ENCODE measurements around the gene RBMS1.
"Not testable (repeated sequence)": the region's sequence is repeated elsewhere in the genome, so short reads cannot be mapped to it uniquely, and the experiment has no call there.

Gene RBMS1

DNA sequence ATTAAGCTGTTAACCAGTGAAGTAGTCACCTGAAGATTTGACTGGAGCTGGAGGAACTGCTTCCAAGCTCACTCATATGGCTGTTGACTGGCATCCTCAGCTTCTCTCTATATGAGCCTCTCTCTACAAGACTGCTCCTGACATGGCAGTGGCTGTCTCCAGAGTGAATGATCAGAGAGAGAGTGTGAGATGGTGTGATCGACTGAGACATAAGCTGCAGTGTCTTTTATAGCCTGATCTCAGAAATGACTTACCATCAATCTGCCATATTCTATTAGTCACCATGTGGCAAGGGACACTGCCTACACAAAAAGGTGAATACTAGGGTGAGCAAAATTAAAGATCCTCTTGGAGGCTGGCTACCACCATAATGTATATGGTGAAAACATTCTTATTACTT is 7.8 kb upstream of the RBMS1 start:
- no peak for DNase-seq

DNA sequence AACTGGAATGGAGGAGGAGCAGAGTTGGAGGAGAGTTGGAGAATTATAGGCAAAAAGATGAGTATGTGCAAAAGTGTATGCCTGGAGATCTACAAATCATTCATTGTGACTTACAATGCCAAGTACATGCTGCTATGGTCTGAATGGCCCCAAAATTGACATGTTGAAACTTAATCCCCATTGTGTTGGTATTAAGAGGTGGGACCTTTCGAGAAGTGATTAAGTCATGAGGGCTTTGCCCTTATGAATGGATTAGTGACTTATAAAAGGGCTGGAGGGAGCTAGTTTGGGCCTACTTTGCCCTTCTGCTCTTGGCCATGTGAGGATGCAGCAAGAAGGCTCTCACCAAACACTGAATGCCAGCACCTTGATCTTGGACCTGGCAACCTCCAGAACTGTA is 6.3 kb upstream of the RBMS1 start:
- DNase-seq, result no peak

DNA sequence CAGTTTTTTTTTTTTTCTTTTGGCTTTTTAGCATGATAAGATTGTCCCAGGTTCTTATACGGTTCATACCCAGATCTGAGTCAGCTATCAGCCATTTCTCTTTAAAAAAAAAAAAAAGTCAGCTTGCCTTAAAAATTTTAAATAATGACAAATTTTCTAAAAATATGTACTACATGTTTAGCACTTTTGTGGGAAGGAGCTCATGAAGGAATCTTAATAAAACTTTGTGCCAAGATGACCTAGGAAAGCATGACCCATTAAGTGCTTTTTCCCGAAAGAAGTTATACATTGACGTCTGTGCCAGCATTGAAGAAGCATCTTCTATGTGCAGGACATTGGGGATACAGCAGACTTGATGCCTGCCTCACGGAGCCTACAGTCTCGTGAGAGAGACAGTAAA is 4.5 kb upstream of the RBMS1 start:
- no peak for DNase-seq

DNA sequence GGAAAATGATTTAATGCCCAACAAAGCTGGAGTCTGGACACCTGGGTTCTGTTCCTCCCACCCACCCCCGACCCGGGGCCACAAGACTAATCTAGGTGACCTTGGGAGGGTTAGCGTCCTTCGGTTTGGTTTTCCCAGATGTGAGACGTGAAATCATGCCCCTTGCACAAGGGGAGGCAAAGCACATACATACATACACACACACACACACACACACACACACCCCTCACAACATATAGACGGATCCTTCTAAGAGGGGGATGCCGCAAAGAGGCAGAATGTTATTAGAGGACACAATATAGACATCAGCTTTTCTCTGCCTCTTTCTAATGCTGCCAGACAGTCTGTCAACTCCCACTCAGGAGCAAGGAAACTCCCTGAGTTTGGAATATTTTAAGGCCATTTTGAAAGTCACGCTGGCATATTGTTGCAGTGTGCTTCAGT is 616 bp upstream of the RBMS1 start:
- DNase-seq, result no peak

DNA sequence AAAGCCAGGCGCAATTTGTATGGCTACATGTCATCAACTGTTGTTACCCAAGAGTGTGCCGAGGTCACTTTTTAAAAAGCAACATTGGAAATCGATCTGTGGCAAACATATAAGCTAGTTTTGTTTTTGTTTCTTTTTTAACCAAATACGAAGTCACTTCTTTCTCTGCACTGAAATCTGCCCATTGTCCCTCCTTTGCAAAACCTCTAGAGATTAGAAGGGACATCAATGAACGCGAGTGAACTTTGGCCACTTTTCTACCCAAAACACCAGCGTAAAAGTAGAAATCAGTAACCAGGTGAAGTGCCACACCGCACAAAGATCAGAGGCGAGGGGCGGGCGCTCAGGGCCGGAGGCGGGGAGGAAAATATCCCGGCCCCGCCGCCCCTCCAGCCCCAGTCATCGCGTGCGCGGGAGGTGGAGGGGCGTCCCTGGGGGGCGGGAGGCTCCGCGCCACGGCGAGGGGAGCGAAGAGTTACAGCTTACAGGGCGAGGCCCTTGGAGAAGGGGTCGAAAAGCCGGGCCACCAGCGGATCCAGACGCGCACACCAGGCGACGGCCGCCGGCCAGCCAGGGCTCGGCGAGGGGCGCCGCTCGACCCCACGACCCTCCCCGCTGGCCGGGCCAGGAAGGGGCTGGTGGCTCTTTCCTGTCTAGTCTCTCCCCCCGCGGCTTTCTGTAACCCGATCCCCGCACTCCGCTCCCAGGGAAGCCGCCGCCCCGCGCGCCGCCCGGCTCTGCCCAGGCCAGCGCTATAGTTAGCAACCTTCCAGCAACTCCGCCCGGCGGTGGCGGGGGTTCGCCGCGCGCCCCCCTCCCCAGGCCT is 993 bp downstream of the RBMS1 start:
- peak; percentile 66 for DNase-seq

DNA sequence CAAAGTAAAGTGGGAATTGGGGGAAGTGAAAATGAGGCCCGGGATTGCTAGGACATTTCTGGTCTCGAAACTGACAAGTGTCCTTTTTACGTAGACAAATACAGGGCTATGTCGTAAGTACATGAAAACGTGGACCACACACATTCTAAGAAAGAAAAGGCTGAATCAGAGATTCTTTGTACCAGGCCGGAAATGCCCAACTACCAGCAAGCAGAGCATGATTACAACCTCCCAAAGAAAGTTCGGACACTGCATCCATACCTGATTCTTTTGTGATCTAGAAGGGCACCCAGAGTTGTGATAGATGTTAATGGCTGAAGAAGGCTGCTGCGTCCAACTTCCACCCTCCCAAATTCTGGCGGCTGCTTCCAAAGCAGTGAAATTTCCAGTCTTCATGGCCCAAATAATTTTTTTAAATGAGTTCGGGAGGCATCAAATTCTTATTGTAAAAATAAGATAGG is 1.7 kb downstream of the RBMS1 start:
- DNase-seq, result no peak

DNA sequence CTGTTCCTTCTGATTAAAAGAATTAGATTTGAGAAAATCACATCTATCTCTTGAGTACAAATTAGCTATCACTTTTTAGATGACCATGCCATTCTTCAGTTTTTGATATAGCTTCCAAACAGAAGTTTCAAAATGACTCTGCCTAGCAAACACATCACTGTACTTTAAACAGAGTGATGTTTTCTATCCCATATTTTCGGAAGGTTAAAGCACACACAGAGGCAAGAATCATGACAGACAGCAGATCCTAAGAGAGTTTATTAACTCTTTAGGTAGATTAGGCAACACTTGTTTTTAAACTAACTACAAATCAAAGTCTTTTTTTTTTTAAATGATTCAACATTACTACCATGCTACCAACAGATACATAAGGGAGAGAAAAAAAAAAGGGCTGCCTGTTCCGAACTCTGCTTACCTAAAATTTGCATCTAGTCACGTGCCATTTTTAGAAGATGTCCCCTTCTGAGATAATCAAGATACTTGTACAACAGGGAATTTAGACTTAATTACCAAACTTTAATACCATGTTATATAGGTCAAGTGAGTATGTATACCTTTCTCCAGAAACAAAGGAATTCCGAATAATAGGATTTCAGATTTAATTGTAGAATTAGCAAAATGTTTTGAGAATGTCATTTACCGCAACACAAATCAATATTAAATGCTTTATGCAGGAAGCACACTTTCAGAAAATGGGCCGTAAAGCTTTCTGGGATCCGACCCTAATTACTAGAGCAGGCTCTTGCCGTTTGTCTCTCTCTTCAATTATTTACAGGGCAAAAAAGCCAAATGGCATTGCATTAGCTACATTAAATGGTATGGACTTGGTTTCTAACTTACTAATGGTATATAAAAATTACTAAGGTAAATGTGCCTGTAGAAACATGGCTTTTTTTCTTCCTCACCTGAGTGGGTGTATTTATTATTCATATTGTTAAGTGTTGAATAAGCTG is 2.6 kb downstream of the RBMS1 start:
- DNase-seq, result no peak

DNA sequence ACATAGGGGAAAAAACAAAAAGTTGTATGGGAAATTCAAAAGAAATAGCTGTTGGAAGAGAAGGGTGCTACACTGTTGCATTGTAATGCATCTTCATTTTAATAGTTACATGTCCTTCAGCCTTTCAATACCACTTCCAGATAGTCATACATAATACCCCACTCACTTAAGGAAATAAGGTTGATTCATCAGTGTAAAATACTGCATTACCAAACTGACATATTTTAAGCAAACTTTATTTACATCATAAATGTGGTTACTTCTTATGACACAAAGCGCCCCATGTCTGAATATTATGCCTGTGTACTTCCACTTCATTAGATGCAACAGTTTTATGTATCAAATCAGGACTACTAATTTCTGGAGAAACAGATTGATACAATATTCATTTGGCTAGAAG is 4.5 kb downstream of the RBMS1 start:
- DNase-seq, result no peak

DNA sequence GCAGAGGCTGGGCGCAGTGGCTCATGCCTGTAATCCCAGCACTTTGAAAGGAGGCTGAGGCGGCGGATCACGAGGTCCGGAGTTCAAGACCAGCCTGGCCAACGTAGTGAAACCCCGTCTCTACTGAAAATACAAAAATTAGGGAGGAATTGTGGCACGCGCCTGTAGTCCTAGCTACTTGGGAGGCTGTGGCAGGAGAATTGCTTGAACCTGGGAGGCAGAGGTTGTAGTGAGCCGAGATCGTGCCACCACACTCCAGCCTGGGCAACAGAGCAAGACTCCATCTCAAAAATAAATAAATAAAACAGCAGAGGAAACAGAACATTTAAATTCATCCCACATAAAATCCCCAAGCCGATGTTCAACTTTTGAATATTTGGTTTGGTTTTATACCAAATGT is 5.3 kb downstream of the RBMS1 start:
- DNase-seq, result not testable (repeated sequence)

DNA sequence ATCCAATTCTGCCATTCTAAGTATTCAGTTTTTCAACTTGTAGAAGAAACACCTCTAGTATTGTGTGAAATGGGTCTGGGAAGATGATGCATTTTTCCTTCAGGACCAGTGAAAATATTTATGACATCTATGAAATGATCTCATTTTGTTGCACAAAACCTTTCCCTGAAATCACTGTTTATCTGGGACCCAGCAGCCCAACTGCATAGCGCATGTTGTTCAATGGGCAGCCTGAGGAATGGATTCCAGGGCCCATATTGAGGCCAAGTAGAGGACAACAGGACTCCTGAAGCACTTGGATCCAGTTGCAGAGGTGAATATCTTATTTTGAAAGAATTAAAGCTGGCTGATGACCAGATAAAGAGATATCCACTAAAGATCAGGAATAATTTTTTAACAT is 7.3 kb downstream of the RBMS1 start:
- DNase-seq, result no peak

DNA sequence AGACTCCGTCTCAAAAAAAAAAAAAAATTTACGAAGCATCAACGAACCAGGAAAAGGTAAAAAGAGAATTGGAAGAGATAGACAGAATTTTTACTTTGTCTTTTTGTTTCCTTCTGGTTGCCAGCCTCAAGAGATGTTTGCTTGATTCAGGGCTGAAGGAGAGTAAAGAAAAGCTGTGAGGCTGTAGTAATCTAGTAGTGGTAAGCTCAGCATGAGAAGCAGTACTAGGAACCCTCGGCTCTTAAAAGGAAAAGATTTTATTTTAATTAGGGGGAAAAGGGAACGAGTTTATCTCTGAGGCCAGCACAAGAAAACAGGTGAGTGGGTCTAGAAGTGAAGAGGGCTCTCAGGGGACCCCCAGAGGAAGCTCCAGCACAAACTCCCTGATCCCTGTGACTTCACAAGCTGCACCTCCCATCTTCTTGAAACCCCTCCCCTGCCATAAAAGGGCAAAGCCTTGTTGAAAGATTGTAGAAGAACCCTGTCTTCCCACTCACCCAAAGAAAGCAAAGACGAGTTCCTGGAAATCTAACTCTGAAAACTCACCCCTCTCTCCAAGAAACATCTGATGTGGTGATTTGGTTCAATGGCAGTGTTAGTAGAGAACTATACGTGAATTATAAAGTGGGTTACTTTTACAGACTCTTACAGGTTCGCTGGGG is 8.6 kb downstream of the RBMS1 start:
- no peak for DNase-seq

DNA sequence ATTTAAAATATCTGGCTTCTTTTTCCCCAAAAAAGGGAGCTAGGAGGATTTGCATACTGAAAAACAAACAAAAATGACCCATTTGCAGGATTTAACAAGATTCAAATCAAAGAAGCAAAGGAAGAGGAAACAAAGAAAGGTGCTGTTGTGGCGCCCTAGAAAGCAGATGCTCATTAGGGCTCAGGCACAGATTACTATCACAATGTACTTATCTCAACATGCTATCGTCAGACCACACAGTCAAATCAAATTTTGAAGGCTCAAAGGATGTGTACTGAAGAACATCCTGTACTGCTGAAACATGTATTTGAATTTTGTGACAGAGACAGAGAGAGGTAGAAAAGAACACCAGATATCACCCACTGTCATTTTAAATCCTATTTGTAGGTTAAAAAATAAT is 10.9 kb downstream of the RBMS1 start:
- no peak for DNase-seq

DNA sequence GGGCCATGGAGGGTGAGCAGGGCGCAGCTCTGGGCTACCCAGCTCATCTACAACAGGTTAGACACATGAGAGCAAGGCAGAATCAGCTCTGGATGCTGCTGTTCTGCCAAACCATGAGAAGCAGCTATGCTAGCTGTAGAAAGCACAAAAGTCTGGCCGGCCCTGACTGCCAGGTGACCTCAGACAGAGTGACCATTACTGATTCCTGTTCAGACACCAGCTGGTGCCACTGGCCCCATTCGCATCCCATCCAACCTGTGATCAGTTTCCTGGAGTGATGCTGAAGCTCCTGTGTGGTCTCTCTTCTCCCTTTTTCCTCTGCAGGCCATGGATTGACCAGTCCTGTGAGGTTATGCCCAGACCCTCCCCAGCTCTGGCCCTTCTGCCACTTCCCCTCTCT is 14.3 kb downstream of the RBMS1 start:
- no peak for DNase-seq

DNA sequence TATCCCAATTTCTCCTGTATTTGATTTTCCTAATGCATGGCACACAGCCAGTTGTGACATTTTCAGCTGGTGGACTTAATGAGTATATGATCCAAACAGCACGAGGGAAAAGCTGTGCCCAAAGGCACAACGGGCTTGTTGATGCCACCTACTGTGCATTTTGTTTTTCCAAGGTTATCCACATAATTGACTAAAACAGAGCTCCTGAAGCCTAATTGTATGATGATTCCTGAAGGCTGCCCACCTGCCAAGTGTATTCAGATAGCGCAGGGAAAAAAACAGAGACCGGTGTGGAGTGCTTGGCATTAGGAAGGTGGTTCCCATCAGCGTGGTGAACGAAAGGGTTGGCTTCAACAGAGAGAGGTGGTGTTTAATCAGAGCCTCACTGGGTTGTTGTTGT is 14.9 kb downstream of the RBMS1 start:
- DNase-seq, result no peak

DNA sequence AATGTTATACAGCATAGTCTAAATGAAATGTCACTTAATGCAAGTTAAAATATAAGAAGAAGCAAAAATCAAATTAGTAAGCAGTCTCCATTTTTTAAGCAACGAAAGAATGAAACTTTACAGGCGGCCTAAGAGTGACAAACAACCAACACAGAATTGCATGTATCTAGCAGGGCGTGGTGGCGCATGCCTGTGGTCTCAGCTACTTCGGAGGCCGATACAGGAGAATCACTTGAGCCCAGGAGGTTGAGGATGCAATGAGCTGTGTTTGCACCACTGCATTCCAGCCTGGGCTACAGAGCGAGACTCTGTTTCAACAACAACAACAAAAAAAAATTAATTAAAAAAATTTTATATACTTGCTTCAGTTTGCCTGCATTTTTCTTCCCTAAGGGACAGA is 16.6 kb downstream of the RBMS1 start:
- no peak for DNase-seq

DNA sequence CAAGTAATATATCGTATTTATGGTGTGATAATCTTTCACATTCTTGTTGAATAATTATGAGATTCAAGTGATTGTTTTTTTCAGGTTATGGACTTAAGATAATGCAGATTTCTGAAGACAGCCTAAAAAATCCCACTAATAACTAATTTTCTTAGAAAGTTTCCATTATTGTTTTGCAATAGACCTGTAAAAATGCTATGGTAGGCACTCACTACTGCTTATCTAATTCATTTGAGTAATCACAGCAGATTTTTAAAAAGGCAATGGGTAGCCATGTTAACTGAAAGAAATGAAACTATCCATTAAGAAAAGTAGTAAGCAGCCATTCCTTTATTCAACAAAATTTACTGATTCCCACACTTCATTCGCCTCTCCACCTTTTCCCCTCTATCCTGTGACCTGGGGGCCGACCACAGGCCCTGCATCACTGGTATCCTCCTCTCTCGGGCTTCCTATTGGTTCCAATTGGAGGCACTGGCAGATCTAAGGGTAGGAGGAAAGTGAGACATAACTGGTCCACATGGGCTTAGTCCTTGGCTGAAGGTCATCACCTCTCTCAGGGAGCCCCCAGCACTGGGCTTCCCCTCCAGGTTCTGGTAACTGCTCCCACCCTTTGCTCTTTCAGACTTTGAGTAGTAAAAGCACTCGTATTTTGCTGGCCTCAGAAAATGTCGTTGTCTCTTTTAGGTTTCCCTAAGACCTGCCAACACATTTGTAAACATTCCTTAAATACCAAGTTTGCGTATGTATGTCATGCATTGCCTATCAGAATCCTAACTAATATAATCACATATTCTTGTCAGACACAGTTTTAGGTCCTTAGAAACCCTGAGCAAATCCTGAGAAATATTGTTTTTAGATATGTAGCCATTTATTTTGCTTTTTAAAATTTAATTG is 18.5 kb downstream of the RBMS1 start:
- DNase-seq, result no peak

DNA sequence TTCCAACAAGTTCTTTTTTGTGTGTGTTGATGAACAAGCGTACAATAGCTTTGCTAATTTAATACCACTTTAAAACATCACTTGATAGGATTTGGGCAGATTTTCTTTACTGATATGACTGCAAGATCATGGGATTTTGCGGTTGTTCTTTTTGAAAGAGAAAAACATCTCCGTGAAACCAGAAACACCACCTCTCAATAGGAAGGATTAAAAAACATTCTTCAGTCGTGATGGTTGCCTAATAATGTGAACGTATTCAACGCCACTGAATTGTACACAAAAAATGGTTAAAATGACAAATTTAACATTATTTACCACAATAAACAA is 19.3 kb downstream of the RBMS1 start:
- DNase-seq, result no peak

DNA sequence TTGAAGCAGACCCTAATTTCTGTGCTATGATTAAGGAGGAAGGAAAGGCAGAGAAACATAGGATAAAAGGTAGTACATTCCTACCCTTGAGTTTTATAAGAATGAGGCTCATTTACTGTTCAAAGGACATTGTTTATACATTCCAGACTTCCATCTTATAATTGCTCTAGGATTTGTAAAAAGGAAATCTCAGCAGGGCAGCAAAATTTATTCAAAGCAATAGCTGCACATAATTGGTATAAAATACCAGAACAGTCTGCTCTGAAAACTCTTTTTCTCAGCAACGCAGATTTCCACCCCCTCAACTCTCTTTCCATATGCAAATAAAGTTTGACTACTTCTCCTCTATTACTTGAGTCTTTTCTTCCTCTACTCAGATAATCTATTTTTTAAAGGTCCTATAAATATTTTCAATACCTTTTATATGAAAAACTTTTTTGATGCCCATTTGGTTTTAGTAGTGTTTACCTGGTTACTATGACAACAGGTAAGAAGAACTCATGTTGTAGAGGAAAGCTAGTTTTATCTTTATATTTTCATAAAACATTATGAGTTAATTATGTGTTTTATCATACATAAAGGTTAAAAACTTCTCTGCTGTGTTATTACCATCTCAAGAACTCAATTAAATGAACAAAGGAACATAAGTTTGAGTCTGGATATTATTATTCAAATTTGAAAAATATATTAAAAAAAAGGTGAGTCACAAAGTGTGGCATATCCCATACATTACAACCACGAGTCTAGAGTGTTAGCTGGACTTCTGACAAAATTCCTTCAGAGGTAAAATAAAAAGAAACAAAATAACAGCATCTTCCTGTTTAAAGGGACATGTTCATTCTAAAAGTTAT is 19.9 kb downstream of the RBMS1 start:
- no peak for DNase-seq

DNA sequence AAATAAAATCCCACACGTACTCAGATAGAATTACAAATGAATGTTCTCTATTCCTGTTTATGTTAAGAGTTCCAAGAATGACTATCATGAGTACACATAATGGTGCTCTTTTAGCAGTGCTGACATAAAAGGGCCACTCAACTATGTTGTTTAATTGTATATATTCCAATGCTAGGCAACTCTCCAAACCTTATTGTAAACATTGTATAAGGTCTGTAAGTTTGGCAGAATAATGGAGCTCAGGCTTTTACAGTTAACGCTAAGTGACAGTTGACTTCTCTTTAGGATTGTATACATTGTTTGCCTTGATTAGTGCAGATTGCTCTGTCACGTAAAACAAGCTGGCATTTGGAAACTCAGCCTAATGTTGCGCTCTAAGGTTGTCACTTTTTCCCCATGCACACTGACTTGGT is 20.8 kb downstream of the RBMS1 start:
- no peak for DNase-seq

DNA sequence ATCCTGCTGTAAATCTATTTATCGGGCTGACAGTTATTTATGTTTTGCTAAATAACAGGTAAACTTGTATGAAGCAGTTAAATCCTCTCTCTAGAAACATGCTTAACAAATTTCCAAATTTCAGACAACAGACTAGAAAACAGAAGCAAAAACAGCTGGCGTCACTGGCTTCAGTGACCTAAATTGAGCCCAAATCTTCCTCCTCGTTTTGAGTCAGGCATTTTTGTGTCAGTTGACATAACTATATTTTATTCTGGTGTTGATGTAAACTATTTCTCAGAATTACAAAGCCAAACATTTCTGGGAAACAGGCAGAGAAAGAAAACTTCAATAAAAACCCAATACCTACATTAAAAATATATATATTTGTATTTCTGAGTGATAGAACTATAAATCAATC is 21.7 kb downstream of the RBMS1 start:
- no peak for DNase-seq

DNA sequence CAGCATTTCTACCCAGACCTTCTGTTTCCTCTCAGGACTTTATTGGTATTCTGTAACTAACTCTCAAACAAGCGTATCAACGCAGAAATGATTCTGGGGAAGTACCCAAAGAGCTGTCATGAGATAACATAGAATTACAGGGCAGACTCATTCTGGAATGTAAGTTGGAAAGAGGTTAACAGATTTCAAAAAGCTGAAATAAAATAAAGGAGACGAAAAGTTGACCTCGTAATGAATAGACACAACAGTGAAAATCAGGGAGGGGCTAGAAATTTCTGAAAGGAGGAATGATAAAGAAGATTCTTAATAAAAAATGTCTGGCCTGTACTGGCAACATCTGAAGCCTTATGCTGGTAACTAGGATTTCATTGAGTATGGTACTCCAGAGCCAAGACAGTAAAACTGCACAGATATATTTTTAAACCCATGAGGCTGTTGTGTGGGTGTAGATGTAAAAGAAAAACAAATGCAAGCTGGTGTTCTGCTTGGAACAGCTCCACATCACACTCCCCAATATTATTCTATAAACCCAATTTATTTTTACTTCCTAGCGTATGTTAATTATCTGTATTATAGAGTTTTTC is 23.9 kb downstream of the RBMS1 start:
- DNase-seq, result no peak

All from stimulated activated CD4-positive, alpha-beta T cell treated with anti-CD3 and anti-CD28 coated beads, Interleukin-2, amount 100 ng/mL, for 24 hours (primary cell).